Cardiac fibroblast (primary cell): ENCODE results near the gene LAMA2.

Experiments used
- DNase-seq, 2 donors: peaks; one replicate each; pipeline versions ENCODE4 v3.0.0 to v3.0.0-alpha.2; 2010; ENCODE audit warnings: low read depth in 2 of 2
- H3K4me3 ChIP-seq, 2 donors: replicated peaks in 1 of 2; 1 replicate in 1 of 2; 2 replicates in 1 of 2; pipeline ENCODE4 v1.5.1; 2011; ENCODE audit warnings: low read depth in 2 of 2, low read length in 2 of 2, mild to moderate bottlenecking in 2 of 2, moderate library complexity in 1 of 2
- TF ChIP-seq, protein P1 (sequence below): IDR thresholded peaks from one replicate; pipeline ENCODE4 v1.5.1; 2011; ENCODE audit warnings: low read depth, mild to moderate bottlenecking, low read length, inconsistent platforms

Gene LAMA2

GRCh38 chr6:129238991-129239390 lies 356.1 kb downstream of the LAMA2 start:
- DNase-seq = no peak
- TF ChIP-seq, protein P1, sequence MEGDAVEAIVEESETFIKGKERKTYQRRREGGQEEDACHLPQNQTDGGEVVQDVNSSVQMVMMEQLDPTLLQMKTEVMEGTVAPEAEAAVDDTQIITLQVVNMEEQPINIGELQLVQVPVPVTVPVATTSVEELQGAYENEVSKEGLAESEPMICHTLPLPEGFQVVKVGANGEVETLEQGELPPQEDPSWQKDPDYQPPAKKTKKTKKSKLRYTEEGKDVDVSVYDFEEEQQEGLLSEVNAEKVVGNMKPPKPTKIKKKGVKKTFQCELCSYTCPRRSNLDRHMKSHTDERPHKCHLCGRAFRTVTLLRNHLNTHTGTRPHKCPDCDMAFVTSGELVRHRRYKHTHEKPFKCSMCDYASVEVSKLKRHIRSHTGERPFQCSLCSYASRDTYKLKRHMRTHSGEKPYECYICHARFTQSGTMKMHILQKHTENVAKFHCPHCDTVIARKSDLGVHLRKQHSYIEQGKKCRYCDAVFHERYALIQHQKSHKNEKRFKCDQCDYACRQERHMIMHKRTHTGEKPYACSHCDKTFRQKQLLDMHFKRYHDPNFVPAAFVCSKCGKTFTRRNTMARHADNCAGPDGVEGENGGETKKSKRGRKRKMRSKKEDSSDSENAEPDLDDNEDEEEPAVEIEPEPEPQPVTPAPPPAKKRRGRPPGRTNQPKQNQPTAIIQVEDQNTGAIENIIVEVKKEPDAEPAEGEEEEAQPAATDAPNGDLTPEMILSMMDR = no peak
- H3K4me3 ChIP-seq = no peak overlapping the region

- no peak for DNase-seq
- H3K4me3 ChIP-seq = no peak overlapping the region
- TF ChIP-seq, protein P1 = no peak
Measured at GRCh38 chr6:129239825-129240491, 357.0 kb downstream of the LAMA2 start.

DNA sequence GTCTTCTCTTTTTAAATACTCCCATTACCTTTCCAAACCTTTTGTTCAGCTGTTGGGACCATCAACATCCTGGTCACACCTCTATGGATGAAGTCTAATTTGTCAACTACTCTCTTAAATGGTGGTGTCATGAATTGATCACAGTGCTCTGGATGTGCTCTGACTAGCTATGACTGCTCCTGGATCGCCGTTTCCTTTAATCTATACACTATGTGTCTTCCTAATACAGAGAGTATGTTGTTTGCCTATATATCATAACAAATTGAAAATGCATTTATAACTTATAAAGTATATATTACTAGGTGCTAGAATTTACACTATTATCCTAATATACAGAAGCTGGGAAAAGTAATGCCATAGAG lies 357.5 kb downstream of the LAMA2 start:
- H3K4me3 ChIP-seq = no peak overlapping the region
- no peak for DNase-seq
- TF ChIP-seq, protein P1 = no peak

DNA sequence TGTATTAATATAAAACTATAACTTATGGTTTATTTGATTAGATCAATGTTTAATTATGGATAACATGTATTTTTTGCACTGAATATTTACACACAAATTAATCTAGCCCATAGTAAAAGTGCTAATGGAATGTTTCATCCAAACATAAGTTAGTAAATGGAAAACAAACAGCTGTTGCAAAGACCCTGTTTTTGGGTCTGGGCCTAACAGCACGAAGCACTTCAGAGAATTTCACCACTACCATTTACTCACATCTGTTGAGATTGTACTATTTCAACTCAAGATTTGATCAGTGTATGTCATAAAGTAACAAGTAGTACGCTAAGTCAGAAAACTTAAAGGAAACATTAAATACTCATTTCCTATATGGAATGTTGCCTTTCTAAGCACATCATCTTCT lies 359.6 kb downstream of the LAMA2 start:
- H3K4me3 ChIP-seq = no peak overlapping the region
- no peak for DNase-seq
- TF ChIP-seq, protein P1 = no peak

GRCh38 chr6:129243377-129243776 lies 360.4 kb downstream of the LAMA2 start:
- TF ChIP-seq, protein P1 = no peak
- no peak for DNase-seq

DNA sequence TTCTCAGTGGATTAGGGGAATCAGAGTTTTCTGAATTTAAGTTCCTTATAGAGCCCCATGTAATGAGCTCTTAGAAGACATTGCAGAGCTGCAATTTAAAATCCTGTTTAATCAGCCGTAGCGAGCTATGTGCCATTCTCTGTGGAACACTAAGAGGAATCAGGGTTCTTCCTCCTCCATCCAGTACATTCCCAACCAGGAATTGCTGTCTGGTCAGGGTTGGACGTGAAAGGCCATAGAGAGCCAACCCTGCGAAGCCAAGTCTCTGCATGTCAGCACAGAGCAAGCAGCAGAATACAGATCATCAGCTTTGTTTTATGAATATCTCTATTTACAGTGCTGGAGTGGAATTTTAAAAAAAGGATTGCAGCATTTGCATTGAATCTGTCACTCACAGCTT lies 366.0 kb downstream of the LAMA2 start:
- DNase-seq = no peak
- TF ChIP-seq, protein P1 = no peak
- no peak overlapping the region for H3K4me3 ChIP-seq

More at GRCh38 chr6:129243377-129243776, 360.4 kb downstream of the LAMA2 start:
- no peak overlapping the region for H3K4me3 ChIP-seq

- TF ChIP-seq, protein P1 = peak; percentile 80
- peak; percentile 85 to 87 for DNase-seq
- no peak overlapping the region for H3K4me3 ChIP-seq
Measured at GRCh38 chr6:129251669-129252376, 368.9 kb downstream of the LAMA2 start.
